Upper lobe of left lung (tissue), 4 donors: ENCODE measurements around the gene UNC79.

Source experiments
- POLR2A ChIP-seq, 4 donors: fragments of 450-650 bp; IDR thresholded peaks; one replicate each; pipeline ENCODE4 v1.5.1; 2016 to 2017; ENCODE audit warnings: antibody characterized with exemption in 4 of 4, mild to moderate bottlenecking in 2 of 4
- TF ChIP-seq, protein P1 (sequence below), 6 experiments: fragments of 450-650 bp in 4 of 6; fragments of 200-600 bp in 2 of 6; sonication (generic) in 2 of 6; IDR thresholded peaks; one replicate each; pipeline ENCODE4 v1.5.1; 2016 to 2019; ENCODE audit warnings: antibody characterized with exemption in 6 of 6

DNA sequence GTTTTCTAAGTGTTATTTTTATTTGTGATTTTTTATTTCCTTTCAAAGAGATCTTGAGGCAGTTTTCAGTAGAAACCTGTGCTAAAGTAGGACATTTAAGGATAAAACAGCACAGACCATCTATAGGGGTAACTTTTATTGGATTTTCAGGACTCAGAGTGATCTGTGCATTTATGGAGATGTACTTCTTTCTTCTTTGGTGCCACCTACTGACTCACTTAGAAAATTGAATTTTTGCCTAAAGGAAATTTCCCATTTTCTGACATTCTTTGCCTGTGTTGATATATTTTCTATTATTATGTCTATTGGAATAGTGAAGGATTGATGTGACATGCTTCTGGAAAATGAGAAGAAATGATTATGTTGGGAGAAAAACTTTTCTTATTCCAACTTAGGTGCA is 113.0 kb downstream of the UNC79 start:
- TF ChIP-seq POLR2A (IDR thresholded peaks at IDR 0.05), result no peak
- TF ChIP-seq, protein P1, sequence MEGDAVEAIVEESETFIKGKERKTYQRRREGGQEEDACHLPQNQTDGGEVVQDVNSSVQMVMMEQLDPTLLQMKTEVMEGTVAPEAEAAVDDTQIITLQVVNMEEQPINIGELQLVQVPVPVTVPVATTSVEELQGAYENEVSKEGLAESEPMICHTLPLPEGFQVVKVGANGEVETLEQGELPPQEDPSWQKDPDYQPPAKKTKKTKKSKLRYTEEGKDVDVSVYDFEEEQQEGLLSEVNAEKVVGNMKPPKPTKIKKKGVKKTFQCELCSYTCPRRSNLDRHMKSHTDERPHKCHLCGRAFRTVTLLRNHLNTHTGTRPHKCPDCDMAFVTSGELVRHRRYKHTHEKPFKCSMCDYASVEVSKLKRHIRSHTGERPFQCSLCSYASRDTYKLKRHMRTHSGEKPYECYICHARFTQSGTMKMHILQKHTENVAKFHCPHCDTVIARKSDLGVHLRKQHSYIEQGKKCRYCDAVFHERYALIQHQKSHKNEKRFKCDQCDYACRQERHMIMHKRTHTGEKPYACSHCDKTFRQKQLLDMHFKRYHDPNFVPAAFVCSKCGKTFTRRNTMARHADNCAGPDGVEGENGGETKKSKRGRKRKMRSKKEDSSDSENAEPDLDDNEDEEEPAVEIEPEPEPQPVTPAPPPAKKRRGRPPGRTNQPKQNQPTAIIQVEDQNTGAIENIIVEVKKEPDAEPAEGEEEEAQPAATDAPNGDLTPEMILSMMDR (IDR thresholded peaks at IDR 0.05), result peak in 1 of 6 experiments; percentile 23
